Skeletal muscle satellite cell (primary cell): ENCODE measurements around the gene SUMO3.

Experiments used
- H3K27me3 ChIP-seq: 2 replicates; pipeline ENCODE4 v1.7.0; 2013; ENCODE audit warnings: low read length; ENCODE audit not compliant: control insufficient read depth, insufficient read depth
- H3K36me3 ChIP-seq: 2 replicates; pipeline ENCODE4 v1.7.0; 2013; ENCODE audit warnings: mild to moderate bottlenecking, control low read depth, low read length; ENCODE audit not compliant: insufficient read depth
- H3K4me1 ChIP-seq: 2 replicates; pipeline ENCODE4 v1.7.0; 2013; ENCODE audit warnings: low read length; ENCODE audit not compliant: control insufficient read depth, insufficient read depth
- H3K4me2 ChIP-seq: 2 replicates; pipeline ENCODE4 v1.7.0; 2013; ENCODE audit warnings: mild to moderate bottlenecking, low read length
- H3K4me3 ChIP-seq: 2 replicates; pipeline ENCODE4 v1.7.0; 2013; ENCODE audit warnings: low read length
- H3K9ac ChIP-seq: 2 replicates; pipeline ENCODE4 v1.7.0; 2013; ENCODE audit warnings: mild to moderate bottlenecking, low read depth, low read length, moderate library complexity
- H3K9me3 ChIP-seq: replicated peaks from 2 replicates; pipeline ENCODE4 v1.7.0; 2013; ENCODE audit warnings: mild to moderate bottlenecking, control low read depth, low read length

Gene SUMO3

DNA sequence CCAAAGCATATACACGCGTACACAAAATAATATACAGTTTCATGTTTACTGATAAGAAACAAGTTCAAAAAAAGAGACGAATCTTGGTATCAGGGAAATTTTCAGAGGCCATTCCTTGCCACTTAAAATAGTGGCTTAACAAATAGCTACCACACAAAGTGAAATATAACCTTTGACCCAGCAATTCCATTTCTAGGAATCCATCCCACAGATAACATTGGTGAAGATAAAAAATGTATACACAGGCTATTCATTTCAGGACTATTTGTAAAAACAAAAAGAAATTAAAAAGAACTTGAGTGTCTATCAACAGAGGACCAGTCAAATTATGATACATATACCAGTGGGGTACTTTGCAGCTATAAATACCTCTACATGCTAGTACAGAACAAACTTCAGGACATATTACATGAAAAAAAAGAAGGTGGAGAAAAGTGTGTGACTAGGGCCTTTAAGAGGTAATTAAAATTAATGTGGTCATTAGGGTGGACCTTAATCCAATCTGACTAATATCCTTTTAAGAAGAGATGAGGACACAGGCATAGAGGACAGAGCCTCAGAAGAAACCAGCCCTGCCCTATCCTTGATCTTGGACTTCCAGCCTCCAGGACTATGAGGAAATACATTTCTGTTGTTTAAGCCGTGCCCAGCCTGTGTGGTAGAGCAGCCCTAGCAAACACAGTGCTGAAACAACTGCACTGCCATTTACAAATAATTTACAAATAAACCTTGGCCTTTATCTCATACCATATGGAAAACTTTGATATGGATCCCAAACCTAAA is 24.1 kb downstream of the SUMO3 start:
- Histone ChIP-seq H3K9ac (no peak overlapping the region), H3K4me2 (no peak overlapping the region), H3K9me3 (no peaks in the 10 kb centered on the region), H3K4me1 (peaks cover 8% of the 10 kb centered on the region), H3K36me3 (peaks cover 25% of the 10 kb centered on the region), H3K27me3 (no peaks in the 10 kb centered on the region), H3K4me3 (no peak overlapping the region)

DNA sequence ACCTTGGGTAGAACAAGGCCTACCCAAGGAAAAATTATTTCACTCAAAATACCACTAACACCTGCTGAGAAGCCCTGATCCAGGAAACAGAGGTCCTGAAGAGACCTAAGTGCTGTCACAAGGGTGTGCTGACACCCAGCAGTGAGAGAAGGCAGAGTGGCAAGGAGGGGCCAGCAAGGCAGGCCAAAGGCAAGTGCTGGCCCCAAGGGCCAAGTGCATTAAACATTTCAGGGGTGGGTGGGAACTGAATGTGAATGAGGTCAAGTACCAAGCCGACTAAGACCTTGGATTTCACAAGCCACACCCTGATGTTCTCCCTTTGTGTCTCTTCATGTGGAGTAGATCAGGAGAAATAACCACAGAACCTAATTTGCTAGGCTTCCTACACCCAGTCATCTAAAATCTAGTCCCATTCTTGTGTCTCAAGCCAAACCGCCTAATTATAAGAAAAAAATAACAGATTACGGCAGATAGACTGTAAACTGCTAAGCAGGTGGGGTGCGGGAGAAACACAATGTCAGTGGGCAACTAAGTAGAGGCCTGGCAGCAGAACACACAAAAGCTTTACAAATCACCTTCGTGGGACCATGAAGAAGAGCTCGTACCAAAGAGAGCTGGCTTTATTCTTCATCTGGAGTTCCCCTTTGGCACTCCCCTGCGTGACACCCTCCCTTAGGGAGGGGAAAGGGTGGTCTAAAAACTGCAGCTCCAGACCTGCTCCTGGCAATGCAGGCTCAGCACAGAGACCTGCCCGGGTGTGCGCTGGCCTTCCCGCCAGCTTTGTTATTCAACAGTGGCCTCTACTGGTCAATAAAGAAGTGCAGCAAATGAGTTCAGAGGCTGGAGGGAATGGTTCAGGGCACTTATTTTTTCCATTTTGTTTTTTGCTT is 24.9 kb downstream of the SUMO3 start:
- H3K4me3 ChIP-seq: no peak overlapping the region

DNA sequence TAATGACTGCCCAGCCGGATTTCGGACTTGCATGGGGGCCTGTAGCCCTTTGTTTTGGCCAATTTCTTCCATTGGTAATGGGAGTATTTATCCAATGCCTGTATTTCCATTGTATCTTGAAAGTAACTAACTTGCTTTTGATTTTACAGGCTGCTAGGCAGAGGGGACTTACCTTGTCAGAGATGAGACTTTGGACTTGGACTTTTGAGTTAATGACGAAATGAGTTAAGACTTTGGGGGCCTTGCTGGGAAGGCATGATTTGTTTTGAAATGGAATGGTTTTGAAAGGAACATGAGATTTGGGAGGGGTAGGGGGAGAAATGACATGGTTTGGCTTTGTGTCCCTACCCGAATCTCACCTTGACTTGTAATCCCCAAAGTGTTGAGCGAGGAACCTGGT is 25.9 kb downstream of the SUMO3 start:
- H3K9ac ChIP-seq: no peak overlapping the region
- no peak overlapping the region for H3K4me2 ChIP-seq
- no peak overlapping the region for H3K4me3 ChIP-seq
- H3K36me3 ChIP-seq: peaks cover 14% of the 10 kb centered on the region
- H3K9me3 ChIP-seq: no peaks in the 10 kb centered on the region
- H3K27me3 ChIP-seq: no peaks in the 10 kb centered on the region
- peaks cover 8% of the 10 kb centered on the region for H3K4me1 ChIP-seq

More for the DNA sequence above, 24.9 kb downstream of the SUMO3 start:
- H3K9ac ChIP-seq: no peak overlapping the region
- H3K4me2 ChIP-seq: no peak overlapping the region
- H3K9me3 ChIP-seq: no peaks in the 10 kb centered on the region
- H3K36me3 ChIP-seq: peaks cover 18% of the 10 kb centered on the region
- no peaks in the 10 kb centered on the region for H3K27me3 ChIP-seq
- peaks cover 8% of the 10 kb centered on the region for H3K4me1 ChIP-seq

DNA sequence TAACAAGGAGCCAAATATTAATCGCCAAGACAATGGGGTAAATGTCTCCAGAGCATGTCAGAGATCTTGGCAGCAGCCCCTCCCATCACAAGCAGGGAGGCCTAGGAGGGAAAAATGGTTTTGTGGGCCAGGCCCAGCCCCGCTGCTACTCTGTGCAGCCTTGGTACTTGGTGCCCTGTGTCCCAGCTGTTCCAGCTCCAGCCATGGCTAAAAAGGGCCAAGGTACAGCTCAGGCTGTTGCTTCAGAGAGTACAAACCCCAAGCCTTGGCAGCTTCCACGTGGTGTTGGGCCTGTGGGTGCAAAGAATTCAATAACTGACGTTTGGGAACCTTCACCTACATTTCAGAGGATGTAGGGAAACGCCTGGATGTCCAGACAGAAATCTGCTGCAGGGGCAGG is 26.6 kb downstream of the SUMO3 start:
- Histone ChIP-seq H3K27me3 (no peaks in the 10 kb centered on the region), H3K4me1 (peaks cover 10% of the 10 kb centered on the region), H3K36me3 (peaks cover 8% of the 10 kb centered on the region), H3K4me3 (no peak overlapping the region), H3K4me2 (no peak overlapping the region), H3K9ac (no peak overlapping the region), H3K9me3 (no peaks in the 10 kb centered on the region)

DNA sequence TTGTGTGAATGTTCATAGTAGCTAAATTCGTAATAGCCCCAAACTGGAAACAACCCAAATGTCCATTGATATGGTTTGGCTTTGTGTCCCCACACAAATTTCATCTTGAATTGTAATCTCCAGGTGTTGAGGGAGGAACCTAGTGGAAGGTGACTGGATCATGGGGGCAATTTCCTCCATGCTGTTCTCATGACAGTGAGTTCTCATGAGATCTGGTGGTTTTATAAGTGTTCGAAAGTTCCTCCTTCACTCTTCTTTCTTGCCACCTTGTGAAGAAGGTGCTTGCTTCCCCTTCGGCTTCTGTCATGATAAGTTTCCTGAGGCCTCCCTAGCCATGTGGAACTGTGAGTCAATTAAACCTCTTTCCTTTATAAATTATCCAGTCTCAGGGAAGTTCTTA is 27.5 kb downstream of the SUMO3 start:
- H3K9me3 ChIP-seq: no peaks in the 10 kb centered on the region
- no peaks in the 10 kb centered on the region for H3K27me3 ChIP-seq

DNA sequence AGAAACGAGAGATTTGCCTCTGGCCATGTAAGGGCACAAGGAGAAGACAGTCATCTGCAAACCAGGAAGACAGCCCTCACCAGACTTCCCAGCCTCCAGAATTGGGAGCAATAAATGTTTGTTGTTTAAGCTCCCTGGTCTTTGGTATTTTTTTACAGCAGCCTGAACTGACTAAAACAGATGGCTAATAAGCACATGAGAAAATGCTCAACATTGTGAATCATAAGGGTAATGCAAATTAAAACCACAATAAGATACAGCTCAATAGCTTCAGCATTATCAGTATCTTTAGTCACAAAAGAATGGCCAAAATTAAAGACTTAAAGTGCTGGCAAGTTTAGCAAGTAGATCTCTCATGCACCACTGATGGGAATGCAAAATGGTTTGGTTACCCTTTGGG is 28.0 kb downstream of the SUMO3 start:
- Histone ChIP-seq H3K4me1 (peaks cover 19% of the 10 kb centered on the region), H3K4me2 (no peak overlapping the region), H3K9me3 (no peaks in the 10 kb centered on the region), H3K4me3 (no peak overlapping the region), H3K36me3 (peaks cover 14% of the 10 kb centered on the region), H3K9ac (no peak overlapping the region), H3K27me3 (no peaks in the 10 kb centered on the region)

More for the DNA sequence above, 27.5 kb downstream of the SUMO3 start:
- Histone ChIP-seq H3K4me3 (no peak overlapping the region), H3K36me3 (peaks cover 9% of the 10 kb centered on the region), H3K4me2 (no peak overlapping the region), H3K4me1 (peaks cover 19% of the 10 kb centered on the region), H3K9ac (no peak overlapping the region)

DNA sequence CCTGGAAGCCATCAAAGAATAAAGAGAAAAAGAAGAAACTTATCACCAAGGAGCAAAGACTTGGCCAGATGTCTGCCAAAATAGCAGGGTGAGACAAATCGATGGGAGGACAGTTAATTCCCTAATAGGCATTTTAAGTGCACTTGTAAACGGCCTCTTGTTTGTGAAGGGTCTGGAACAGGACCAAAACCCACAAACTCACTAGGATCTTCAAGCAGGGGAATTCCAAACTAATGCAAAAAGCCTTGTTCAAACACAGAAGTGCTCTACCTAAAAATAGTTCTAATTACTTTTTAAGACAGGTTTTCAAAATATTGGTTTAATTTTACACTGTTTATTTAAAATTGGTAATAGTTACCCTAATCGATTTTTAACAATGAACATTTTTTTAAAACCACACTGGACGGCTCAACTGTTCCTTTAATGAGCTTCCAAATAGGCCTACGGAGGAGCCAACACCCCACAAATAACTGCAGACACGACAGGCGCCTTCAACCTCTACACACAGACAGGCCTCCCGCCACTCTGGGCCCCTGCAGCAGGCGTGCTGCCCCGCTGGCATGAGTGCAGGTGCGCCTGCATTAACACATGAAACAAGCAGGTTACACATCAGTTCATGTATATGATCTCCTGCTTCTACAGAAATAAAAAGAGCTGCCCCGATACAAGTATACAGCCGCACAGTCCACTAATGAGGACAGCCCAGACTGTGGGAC is 32.1 kb downstream of the SUMO3 start:
- H3K9me3 ChIP-seq: no peaks in the 10 kb centered on the region
- H3K4me1 ChIP-seq: peaks cover 14% of the 10 kb centered on the region
- no peak overlapping the region for H3K9ac ChIP-seq
- no peak overlapping the region for H3K4me3 ChIP-seq
- H3K27me3 ChIP-seq: no peaks in the 10 kb centered on the region
- peaks cover 18% of the 10 kb centered on the region for H3K36me3 ChIP-seq
- H3K4me2 ChIP-seq: peak overlapping the region; percentile 21

DNA sequence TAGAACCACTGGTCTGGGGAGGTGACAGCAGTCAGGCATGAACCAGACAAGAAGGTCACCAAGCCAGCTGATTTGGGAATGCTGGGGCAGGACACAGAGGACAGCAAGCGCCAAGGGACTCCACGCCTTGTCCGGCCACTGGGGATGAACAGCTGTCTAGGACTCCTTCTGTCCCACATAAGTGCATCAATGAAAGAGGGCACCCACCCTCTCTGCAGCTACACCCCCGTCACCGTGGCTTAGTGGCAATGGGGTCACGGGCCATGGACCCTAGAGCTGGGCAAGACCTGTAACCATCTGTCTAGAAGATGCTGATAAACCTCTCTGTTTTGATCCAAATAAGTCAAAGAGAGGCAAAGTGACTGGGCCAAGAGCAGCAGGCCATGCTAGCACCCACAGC is 33.1 kb downstream of the SUMO3 start:
- peaks cover 18% of the 10 kb centered on the region for H3K36me3 ChIP-seq
- H3K9ac ChIP-seq: no peak overlapping the region
- H3K9me3 ChIP-seq: no peaks in the 10 kb centered on the region

DNA sequence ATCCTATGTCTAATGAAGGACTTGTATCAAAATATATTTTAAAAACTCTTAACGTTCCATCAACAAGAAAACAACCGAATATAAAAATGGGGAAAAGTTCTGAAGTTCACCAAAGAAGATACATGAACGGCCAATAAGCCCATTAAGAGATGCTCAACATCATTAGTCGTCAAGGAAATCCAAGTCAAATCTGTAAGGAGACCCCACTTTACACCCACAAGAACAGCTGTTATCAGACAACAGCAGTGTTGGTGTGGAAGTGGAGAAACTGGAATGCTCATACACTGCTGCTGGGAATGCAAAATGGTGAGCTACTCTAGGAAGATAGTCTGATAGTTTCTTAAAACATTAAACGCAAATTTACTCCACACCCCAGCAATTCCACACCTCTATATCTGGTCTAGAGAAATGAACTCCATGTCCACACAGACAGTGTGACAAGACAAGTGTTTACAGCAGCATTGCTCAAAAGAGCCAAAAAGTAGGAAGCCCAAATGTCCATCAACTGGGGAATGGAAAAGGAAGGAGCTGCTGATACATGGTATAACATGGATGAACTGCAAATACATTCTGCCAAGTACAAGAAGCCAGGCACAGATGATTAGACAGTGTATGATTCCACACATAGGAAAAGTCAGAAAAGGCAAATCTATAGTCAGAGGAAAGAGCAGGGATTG is 34.7 kb downstream of the SUMO3 start:
- peaks cover 18% of the 10 kb centered on the region for H3K36me3 ChIP-seq
- no peak overlapping the region for H3K4me2 ChIP-seq
- no peak overlapping the region for H3K9ac ChIP-seq
- H3K4me1 ChIP-seq: peaks cover 21% of the 10 kb centered on the region
- no peaks in the 10 kb centered on the region for H3K27me3 ChIP-seq
- H3K4me3 ChIP-seq: no peak overlapping the region
- H3K9me3 ChIP-seq: no peaks in the 10 kb centered on the region

More for the DNA sequence above, 33.1 kb downstream of the SUMO3 start:
- no peak overlapping the region for H3K4me3 ChIP-seq
- peaks cover 20% of the 10 kb centered on the region for H3K4me1 ChIP-seq
- no peaks in the 10 kb centered on the region for H3K27me3 ChIP-seq
- no peak overlapping the region for H3K4me2 ChIP-seq

DNA sequence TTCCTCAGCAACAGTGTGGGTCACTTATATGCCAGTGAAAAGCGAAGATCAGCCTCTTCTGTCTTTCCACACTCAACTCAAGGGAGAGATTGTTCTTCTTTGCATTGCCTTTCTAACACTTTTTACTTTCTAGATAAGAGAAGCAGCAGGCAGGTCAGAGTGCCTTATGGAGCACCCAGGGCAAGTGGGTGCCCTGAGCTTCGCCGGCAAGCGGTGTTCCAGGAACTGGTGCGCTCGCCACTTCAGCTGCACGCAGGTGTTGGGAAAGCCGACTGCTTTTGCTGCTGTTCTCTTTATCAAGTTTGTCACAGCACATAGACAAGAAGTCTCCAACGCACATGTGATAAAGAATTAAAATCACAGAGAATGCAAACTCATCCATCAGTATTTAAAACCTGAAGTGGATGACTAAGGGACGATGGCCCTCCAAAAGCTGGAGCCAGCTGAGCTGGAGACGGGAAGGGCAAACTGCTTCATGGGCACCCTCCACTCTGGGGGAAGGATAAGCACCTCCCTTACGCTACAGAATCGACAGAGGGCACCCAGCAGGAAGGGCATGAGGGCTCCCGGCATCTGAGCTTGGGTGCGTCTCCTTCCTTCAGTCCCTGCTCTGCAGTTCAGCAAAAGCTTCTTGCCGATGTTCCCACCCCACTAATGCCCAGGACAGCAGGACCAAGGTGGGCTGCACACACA is 36.9 kb downstream of the SUMO3 start:
- Histone ChIP-seq H3K4me3 (no peak overlapping the region), H3K9ac (no peak overlapping the region), H3K4me2 (no peak overlapping the region), H3K36me3 (peaks cover 29% of the 10 kb centered on the region), H3K4me1 (peaks cover 16% of the 10 kb centered on the region), H3K27me3 (no peaks in the 10 kb centered on the region), H3K9me3 (no peaks in the 10 kb centered on the region)
